Activated naive CD8-positive, alpha-beta T cell treated with anti-CD3 and anti-CD28 coated beads, Interleukin-2, amount 10 ng/mL, durations not matched to agents 7 days and 5 days (primary cell): ENCODE measurements around the gene EQTN. TPM values are rescaled to one million over a fixed set of nuclear protein-coding genes. Genes with fewer than 3 reads are reported as not detected.

Source experiments
- total RNA-seq, 2 experiments: library from RNA; stranded (reverse); gene quantifications; one replicate each; pipeline ENCODE4 v1.2.3, GENCODE V29; 2021

EQTN gene
- total RNA-seq, 2 experiments from 2014 or later = not detected

Other genes with a start within 250 kb of the EQTN start
- not detected for gene TEK, start 187.9 kb downstream of the EQTN start, total RNA-seq
- not detected for gene IFNK, start 227.1 kb upstream of the EQTN start, total RNA-seq
- gene MOB3B, start 232.7 kb upstream of the EQTN start, total RNA-seq = 1 to 10 TPM; 3.2 to 3.6 TPM